Mesothelial cell of epicardium (in vitro differentiated cells): ENCODE data around the gene MID1. TPM values are rescaled to one million over a fixed set of nuclear protein-coding genes. Genes with fewer than 3 reads are reported as not detected.

Experiments
- DNase-seq, 2 experiments: peaks; one replicate each; pipeline ENCODE4 v3.0.0; 2021; ENCODE audit warnings: low spot score in 2 of 2; ENCODE audit not compliant: unreplicated experiment in 2 of 2
- H3K27ac Mint-ChIP-seq: 2 replicates; pipeline ENCODE4 v1.8.0; 2021; ENCODE audit warnings: mixed read lengths
- H3K27me3 Mint-ChIP-seq: 2 replicates; pipeline ENCODE4 v1.8.0; 2021; ENCODE audit warnings: low read depth, mixed read lengths
- H3K36me3 Mint-ChIP-seq: 2 replicates; pipeline ENCODE4 v1.8.0; 2021; ENCODE audit warnings: mixed read lengths
- H3K4me1 Mint-ChIP-seq: 2 replicates; pipeline ENCODE4 v1.8.0; 2021; ENCODE audit warnings: mixed read lengths
- H3K4me3 Mint-ChIP-seq: 2 replicates; pipeline ENCODE4 v1.8.0; 2021; ENCODE audit warnings: mild to moderate bottlenecking, moderate library complexity, mixed read lengths
- H3K9me3 Mint-ChIP-seq: 2 replicates; pipeline ENCODE4 v1.8.0; 2021; ENCODE audit warnings: mixed read lengths
- CTCF ChIP-seq: fragments of 200-600 bp; sonication (generic); IDR thresholded peaks from one replicate; pipeline ENCODE4 v1.5.0; 2021; ENCODE audit warnings: antibody characterized with exemption; ENCODE audit not compliant: unreplicated experiment
- total RNA-seq: library from RNA; stranded (reverse); gene quantifications from 3 replicates; pipeline ENCODE4 v1.2.1, GENCODE V29; 2021

MID1 gene
- total RNA-seq, 1 donor from 2014 or later: 48.3 TPM

DNA sequence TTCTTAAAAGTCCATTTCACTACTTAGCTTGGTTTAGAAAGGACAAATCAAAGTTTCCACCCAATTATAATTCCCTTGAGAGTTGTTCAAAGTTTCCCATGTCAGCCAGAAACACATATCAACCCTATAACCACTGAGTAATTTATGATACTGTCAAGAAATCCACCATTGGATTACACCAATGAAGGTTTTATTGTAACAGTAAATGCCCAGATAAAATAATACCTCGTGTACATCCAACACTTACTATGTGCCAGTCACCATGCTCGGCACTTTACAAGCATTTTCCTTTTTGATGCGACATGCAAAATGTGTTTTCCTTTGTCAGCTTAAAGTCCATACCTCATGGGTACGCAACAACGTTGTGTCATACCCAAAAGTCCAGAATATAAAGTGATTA is 64.0 kb downstream of the MID1 start:
- no peak overlapping the region for H3K4me3 Mint-ChIP-seq
- peaks cover 37% of the 10 kb centered on the region for H3K9me3 Mint-ChIP-seq
- no peak overlapping the region for H3K27ac Mint-ChIP-seq
- no peak for TF ChIP-seq CTCF
- H3K36me3 Mint-ChIP-seq: peaks cover 6% of the 10 kb centered on the region
- H3K4me1 Mint-ChIP-seq: peaks cover 9% of the 10 kb centered on the region
- H3K27me3 Mint-ChIP-seq: no peaks in the 10 kb centered on the region
- no peak for DNase-seq

- peaks cover 9% of the 10 kb centered on the region for H3K4me1 Mint-ChIP-seq
- peaks cover 40% of the 10 kb centered on the region for H3K9me3 Mint-ChIP-seq
- TF ChIP-seq CTCF: no peak
- no peak for DNase-seq
- peak overlapping the region; percentile 36 for H3K27ac Mint-ChIP-seq
- peaks cover 5% of the 10 kb centered on the region for H3K36me3 Mint-ChIP-seq
- no peaks in the 10 kb centered on the region for H3K27me3 Mint-ChIP-seq
- H3K4me3 Mint-ChIP-seq: no peak overlapping the region
Measured at GRCh38 chrX:10555846-10556245, 64.5 kb downstream of the MID1 start.

DNA sequence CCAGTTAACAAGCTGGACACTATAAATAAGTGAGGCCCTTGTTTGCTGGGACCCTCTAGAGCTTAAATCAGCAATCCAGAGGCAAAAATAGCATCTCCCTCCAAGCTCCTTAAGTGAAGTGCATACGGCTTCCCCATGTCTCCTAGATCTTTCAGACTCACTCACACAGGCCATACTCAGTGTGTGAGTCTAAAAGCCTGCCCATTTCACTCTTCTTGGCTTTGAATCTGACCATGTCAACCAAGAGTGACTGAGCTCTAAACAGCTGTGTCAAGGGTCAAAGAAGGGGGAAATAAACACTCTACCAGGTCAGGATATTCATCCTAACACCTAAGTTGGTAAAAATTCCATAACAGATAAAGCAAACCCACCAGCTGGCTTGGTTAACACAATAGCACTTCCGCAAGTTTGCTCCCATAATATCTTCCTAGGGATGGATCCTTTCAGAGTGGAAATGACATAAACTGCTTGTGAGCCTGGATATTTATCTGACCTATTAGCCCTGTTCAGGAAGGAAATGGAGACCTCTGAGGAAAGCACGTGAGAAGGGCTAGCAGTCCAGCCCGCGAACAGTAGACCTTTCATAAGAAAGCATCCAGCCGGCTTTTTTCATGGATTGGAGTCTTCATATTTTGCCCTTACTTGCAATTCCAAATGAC is 65.6 kb downstream of the MID1 start:
- TF ChIP-seq CTCF: no peak
- peaks cover 31% of the 10 kb centered on the region for H3K9me3 Mint-ChIP-seq
- no peak overlapping the region for H3K27ac Mint-ChIP-seq
- H3K36me3 Mint-ChIP-seq: peaks cover 5% of the 10 kb centered on the region
- no peak for DNase-seq
- H3K4me3 Mint-ChIP-seq: no peak overlapping the region
- H3K4me1 Mint-ChIP-seq: peaks cover 13% of the 10 kb centered on the region
- no peaks in the 10 kb centered on the region for H3K27me3 Mint-ChIP-seq

GRCh38 chrX:10549280-10549679 is 71.1 kb downstream of the MID1 start:
- H3K36me3 Mint-ChIP-seq: no peaks in the 10 kb centered on the region
- H3K4me1 Mint-ChIP-seq: peaks cover 33% of the 10 kb centered on the region
- H3K4me3 Mint-ChIP-seq: no peak overlapping the region
- no peak for DNase-seq
- no peaks in the 10 kb centered on the region for H3K27me3 Mint-ChIP-seq
- H3K27ac Mint-ChIP-seq: no peak overlapping the region
- no peak for TF ChIP-seq CTCF
- H3K9me3 Mint-ChIP-seq: peaks cover 17% of the 10 kb centered on the region

DNA sequence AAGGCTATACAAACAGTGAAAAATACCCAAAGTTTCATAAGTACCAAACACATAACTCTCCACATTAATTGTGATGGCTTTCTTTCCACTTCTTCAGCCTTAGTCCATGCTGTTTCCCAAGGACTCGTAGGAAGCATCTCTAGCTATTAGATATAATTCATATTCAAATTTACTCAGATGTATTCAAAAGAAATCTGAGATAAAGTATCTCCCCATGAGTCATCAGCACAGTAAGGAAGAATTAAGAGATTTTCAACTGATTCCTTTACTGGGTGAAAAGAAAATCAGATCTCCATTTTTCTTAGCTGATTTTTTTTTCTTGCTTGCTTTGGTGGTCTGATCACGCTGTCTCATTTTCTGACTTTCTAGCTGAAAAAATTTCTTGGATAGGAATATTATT is 71.7 kb downstream of the MID1 start:
- H3K9me3 Mint-ChIP-seq: peaks cover 12% of the 10 kb centered on the region
- H3K36me3 Mint-ChIP-seq: no peaks in the 10 kb centered on the region
- no peak overlapping the region for H3K27ac Mint-ChIP-seq
- H3K27me3 Mint-ChIP-seq: no peaks in the 10 kb centered on the region
- peaks cover 34% of the 10 kb centered on the region for H3K4me1 Mint-ChIP-seq
- TF ChIP-seq CTCF: no peak
- H3K4me3 Mint-ChIP-seq: no peak overlapping the region
- DNase-seq: no peak

- Mint-ChIP-seq H3K9me3 (peaks cover 7% of the 10 kb centered on the region), H3K4me1 (peaks cover 34% of the 10 kb centered on the region), H3K27me3 (no peaks in the 10 kb centered on the region), H3K36me3 (no peaks in the 10 kb centered on the region), H3K4me3 (no peak overlapping the region), H3K27ac (peak overlapping the region; percentile 16)
- no peak for DNase-seq
- TF ChIP-seq CTCF: no peak
Measured at GRCh38 chrX:10545882-10546281, 74.5 kb downstream of the MID1 start.
